Karpas-422 (cell line): ENCODE measurements around the gene FN3K. TPM values are rescaled to one million over a fixed set of nuclear protein-coding genes. Genes with fewer than 3 reads are reported as not detected.

Experiments
- DNase-seq: peaks from one replicate; pipeline ENCODE4 v3.0.0-alpha.2; 2015
- H2AFZ ChIP-seq: fragments of 200-600 bp; sonication (generic); 2 replicates; pipeline ENCODE4 v1.6.1; 2014; ENCODE audit warnings: antibody characterized with exemption, low read length, mixed read lengths
- H3K27ac ChIP-seq: fragments of 200-600 bp; sonication (generic); 2 replicates; pipeline ENCODE4 v1.5.1; 2014; ENCODE audit warnings: mild to moderate bottlenecking, low read length, moderate library complexity
- H3K27me3 ChIP-seq: fragments of 200-600 bp; sonication (generic); 2 replicates; pipeline ENCODE4 v1.6.1; 2014; ENCODE audit warnings: low read length, mixed read lengths
- H3K36me3 ChIP-seq: fragments of 200-600 bp; sonication (generic); 2 replicates; pipeline ENCODE4 v1.6.1; 2014; ENCODE audit warnings: low read length, mixed read lengths; ENCODE audit not compliant: insufficient read depth
- H3K4me1 ChIP-seq: fragments of 200-600 bp; sonication (generic); 2 replicates; pipeline ENCODE4 v1.6.1; 2014; ENCODE audit warnings: mild to moderate bottlenecking, low read length, mixed read lengths
- H3K4me2 ChIP-seq: fragments of 200-600 bp; sonication (generic); 2 replicates; pipeline ENCODE4 v1.6.1; 2014; ENCODE audit warnings: low read length, low read depth, mild to moderate bottlenecking; ENCODE audit not compliant: poor library complexity, severe bottlenecking
- H3K4me3 ChIP-seq: fragments of 200-600 bp; sonication (generic); 2 replicates; pipeline ENCODE4 v1.5.1; 2014; ENCODE audit warnings: mild to moderate bottlenecking, antibody characterized with exemption, low read length, mixed read lengths
- H3K79me2 ChIP-seq: fragments of 200-600 bp; sonication (generic); 2 replicates; pipeline ENCODE4 v1.6.1; 2014; ENCODE audit warnings: mild to moderate bottlenecking, low read length, mixed read lengths
- H3K9ac ChIP-seq: fragments of 200-600 bp; sonication (generic); 2 replicates; pipeline ENCODE4 v1.6.0; 2014; ENCODE audit warnings: low read length
- H3K9me2 ChIP-seq: fragments of 200-600 bp; sonication (generic), shearing (Covaris generic); replicated peaks from 2 replicates; pipeline ENCODE4 v1.6.0; 2014; ENCODE audit warnings: mild to moderate bottlenecking, low read length, moderate library complexity; ENCODE audit not compliant: insufficient read depth
- H3K9me3 ChIP-seq: fragments of 300-700, 200-600 bp; sonication (generic); 2 replicates; pipeline ENCODE4 v1.6.1; 2014; ENCODE audit warnings: low read length, mixed read lengths
- H4K20me1 ChIP-seq: fragments of 200-600 bp; sonication (generic); 2 replicates; pipeline ENCODE4 v1.6.1; 2014; ENCODE audit warnings: mild to moderate bottlenecking, antibody characterized with exemption, low read length, low read depth; ENCODE audit not compliant: insufficient read depth
- total RNA-seq: library from RNA; depleted of rRNA; stranded (reverse); fragments of >200 nt; shearing (Covaris generic); gene quantifications from 2 replicates; pipeline ENCODE4 v1.2.3, GENCODE V29; 2014; ENCODE audit warnings: low replicate concordance

Gene FN3K
- total RNA-seq, 1 experiment from 2014 or later = not detected

- Histone ChIP-seq H3K4me3 (no peak overlapping the region), H3K9me3 (no peaks in the 10 kb centered on the region), H3K9me2 (no peaks in the 10 kb centered on the region), H4K20me1 (no peaks in the 10 kb centered on the region), H3K4me1 (no peaks in the 10 kb centered on the region), H3K36me3 (peaks cover 2% of the 10 kb centered on the region), H3K4me2 (no peak overlapping the region), H3K27ac (no peak overlapping the region), H3K27me3 (no peaks in the 10 kb centered on the region), H2AFZ (no peak overlapping the region), H3K79me2 (peaks cover 50% of the 10 kb centered on the region), H3K9ac (no peak overlapping the region)
- no peak for DNase-seq
Observed at GRCh38 chr17:82788206-82789001, 53.0 kb downstream of the FN3K start.

GRCh38 chr17:82789051-82789592, 53.7 kb downstream of the FN3K start:
- Histone ChIP-seq H3K4me3 (no peak overlapping the region), H3K9me3 (no peaks in the 10 kb centered on the region), H4K20me1 (no peaks in the 10 kb centered on the region), H2AFZ (no peak overlapping the region), H3K36me3 (no peaks in the 10 kb centered on the region), H3K9me2 (no peaks in the 10 kb centered on the region), H3K27ac (no peak overlapping the region), H3K79me2 (peaks cover 46% of the 10 kb centered on the region), H3K4me1 (no peaks in the 10 kb centered on the region), H3K9ac (no peak overlapping the region), H3K4me2 (no peak overlapping the region), H3K27me3 (no peaks in the 10 kb centered on the region)
- no peak for DNase-seq

- DNase-seq = no peak
- H3K27me3 ChIP-seq = no peaks in the 10 kb centered on the region
- H3K27ac ChIP-seq = no peak overlapping the region
- H3K4me2 ChIP-seq = no peak overlapping the region
- H3K79me2 ChIP-seq = peaks cover 45% of the 10 kb centered on the region
- H3K9me3 ChIP-seq = no peaks in the 10 kb centered on the region
- H2AFZ ChIP-seq = no peak overlapping the region
- H3K9me2 ChIP-seq = no peaks in the 10 kb centered on the region
- H3K4me3 ChIP-seq = no peak overlapping the region
- no peaks in the 10 kb centered on the region for H4K20me1 ChIP-seq
- no peaks in the 10 kb centered on the region for H3K4me1 ChIP-seq
- no peaks in the 10 kb centered on the region for H3K36me3 ChIP-seq
- H3K9ac ChIP-seq = no peak overlapping the region
Observed at GRCh38 chr17:82789806-82790205, 54.4 kb downstream of the FN3K start.

- Histone ChIP-seq H2AFZ (no peak overlapping the region), H3K27ac (no peak overlapping the region), H3K4me3 (no peak overlapping the region), H3K4me1 (no peaks in the 10 kb centered on the region), H4K20me1 (no peaks in the 10 kb centered on the region), H3K36me3 (no peaks in the 10 kb centered on the region), H3K9ac (no peak overlapping the region), H3K9me2 (no peaks in the 10 kb centered on the region), H3K79me2 (peaks cover 48% of the 10 kb centered on the region), H3K27me3 (no peaks in the 10 kb centered on the region), H3K9me3 (no peaks in the 10 kb centered on the region), H3K4me2 (no peak overlapping the region)
- DNase-seq = no peak
Observed at GRCh38 chr17:82790391-82790790, 55.0 kb downstream of the FN3K start.

GRCh38 chr17:82791532-82791931, 56.1 kb downstream of the FN3K start:
- H3K4me2 ChIP-seq = no peak overlapping the region
- H3K9me3 ChIP-seq = no peaks in the 10 kb centered on the region
- H3K36me3 ChIP-seq = no peaks in the 10 kb centered on the region
- no peak overlapping the region for H3K4me3 ChIP-seq
- no peaks in the 10 kb centered on the region for H3K9me2 ChIP-seq
- H3K4me1 ChIP-seq = no peaks in the 10 kb centered on the region
- H3K79me2 ChIP-seq = peaks cover 49% of the 10 kb centered on the region
- no peak overlapping the region for H3K27ac ChIP-seq
- H2AFZ ChIP-seq = no peak overlapping the region
- H4K20me1 ChIP-seq = no peaks in the 10 kb centered on the region
- no peaks in the 10 kb centered on the region for H3K27me3 ChIP-seq
- no peak overlapping the region for H3K9ac ChIP-seq
- DNase-seq = no peak

DNA sequence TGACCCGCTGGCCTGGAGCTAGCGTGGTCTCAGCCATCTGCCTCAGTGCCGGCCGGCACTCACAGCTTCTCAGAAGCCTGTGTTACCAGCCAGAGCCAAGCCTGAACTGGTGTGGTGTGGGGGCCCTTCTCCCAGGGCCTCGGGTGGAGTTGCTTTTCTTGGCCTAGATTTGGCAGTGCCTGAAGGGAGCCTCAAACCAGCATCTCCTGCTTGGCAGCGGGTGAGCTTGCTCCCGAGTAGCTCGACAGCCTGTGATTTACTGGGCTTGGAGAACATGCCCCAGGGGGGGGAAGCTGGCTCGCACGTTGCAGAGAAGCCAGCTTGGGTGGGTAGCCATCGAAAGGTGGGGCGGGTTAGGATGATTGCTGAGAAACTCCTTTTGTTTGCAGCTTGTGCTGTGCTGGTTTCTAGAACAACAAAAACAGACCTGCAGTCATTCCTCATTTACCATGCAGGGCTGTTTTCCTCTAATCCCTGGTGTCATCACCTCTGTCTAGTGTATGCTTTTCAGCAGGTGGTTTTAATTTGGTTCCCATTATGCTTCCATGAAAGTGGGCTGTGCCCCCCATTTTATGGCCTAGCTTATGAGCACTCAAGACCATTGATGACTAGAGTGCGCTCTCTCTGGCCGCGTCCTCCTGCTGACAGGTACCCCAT, 58.7 kb downstream of the FN3K start:
- DNase-seq = no peak
- Histone ChIP-seq H3K79me2 (peaks cover 50% of the 10 kb centered on the region), H3K9ac (no peak overlapping the region), H3K36me3 (peaks cover 5% of the 10 kb centered on the region), H3K27ac (no peak overlapping the region), H3K9me3 (no peaks in the 10 kb centered on the region), H3K4me1 (no peaks in the 10 kb centered on the region), H3K4me3 (no peak overlapping the region), H3K27me3 (no peaks in the 10 kb centered on the region), H4K20me1 (no peaks in the 10 kb centered on the region), H3K9me2 (no peaks in the 10 kb centered on the region), H3K4me2 (no peak overlapping the region), H2AFZ (no peak overlapping the region)

DNA sequence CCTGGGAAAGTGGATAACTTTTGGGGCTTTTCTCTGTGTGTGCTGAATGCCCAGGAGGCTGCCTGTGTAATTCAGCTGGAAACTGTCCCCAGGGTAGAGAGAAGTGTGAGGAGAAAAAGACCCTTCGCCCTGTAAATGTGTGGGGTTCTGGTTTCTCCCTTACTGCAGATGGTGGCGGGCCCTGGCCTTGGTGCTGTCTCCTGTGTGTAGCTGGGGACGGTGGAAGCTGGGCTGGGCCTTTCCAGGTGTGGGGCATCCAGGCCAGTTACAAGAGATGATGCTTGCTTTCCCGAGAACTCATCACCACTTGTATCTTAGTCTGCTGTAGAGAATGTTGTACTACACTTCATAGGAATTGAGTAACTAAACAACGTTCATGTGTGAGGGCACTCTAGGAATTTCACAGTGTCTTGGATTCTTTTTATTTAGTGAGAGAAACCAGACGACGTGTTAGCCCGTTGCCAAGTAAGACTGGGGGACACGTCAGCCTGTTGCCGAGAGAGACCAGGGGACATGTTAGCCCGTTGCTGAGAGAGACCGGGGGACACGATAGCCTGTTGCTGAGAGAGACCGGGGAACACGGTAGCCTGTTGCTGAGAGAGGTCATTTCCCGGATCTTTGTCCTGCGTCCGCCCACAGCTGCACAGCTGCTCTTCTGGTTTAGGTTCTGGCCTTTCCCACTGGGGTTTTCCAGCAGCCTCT, 59.5 kb downstream of the FN3K start:
- no peaks in the 10 kb centered on the region for H3K9me3 ChIP-seq
- H3K4me1 ChIP-seq = no peaks in the 10 kb centered on the region
- no peak for DNase-seq
- no peaks in the 10 kb centered on the region for H3K27me3 ChIP-seq
- H3K79me2 ChIP-seq = peaks cover 43% of the 10 kb centered on the region
- no peaks in the 10 kb centered on the region for H3K9me2 ChIP-seq
- no peak overlapping the region for H3K4me3 ChIP-seq
- no peaks in the 10 kb centered on the region for H4K20me1 ChIP-seq
- no peak overlapping the region for H3K27ac ChIP-seq
- H3K36me3 ChIP-seq = peaks cover 10% of the 10 kb centered on the region
- no peak overlapping the region for H2AFZ ChIP-seq
- no peak overlapping the region for H3K9ac ChIP-seq
- no peak overlapping the region for H3K4me2 ChIP-seq

DNA sequence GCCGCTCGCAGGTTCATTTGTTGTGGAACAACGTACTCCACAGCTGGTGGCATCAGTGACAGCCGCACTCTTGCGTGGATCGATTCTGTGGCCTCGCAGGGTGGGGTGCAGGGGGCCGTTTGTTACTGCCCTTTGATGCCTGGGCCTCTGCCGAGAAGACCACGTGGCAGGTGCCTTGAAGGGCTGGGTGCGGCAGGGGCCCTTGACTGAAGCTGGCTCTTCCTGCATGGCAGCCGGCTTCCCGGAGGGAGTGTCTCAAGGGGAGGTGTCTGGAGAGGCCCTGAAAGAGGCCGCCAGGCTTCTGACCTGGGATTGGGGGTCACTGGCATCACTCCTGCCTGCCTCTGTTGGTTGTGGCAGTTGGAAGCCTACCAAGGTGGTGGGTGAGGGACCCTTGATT, 60.2 kb downstream of the FN3K start:
- no peak overlapping the region for H2AFZ ChIP-seq
- no peak overlapping the region for H3K4me2 ChIP-seq
- H3K4me1 ChIP-seq = no peaks in the 10 kb centered on the region
- no peak overlapping the region for H3K9ac ChIP-seq
- H3K36me3 ChIP-seq = peaks cover 15% of the 10 kb centered on the region
- H3K27ac ChIP-seq = no peak overlapping the region
- H4K20me1 ChIP-seq = no peaks in the 10 kb centered on the region
- H3K9me3 ChIP-seq = no peaks in the 10 kb centered on the region
- no peak for DNase-seq
- H3K9me2 ChIP-seq = no peaks in the 10 kb centered on the region
- peaks cover 44% of the 10 kb centered on the region for H3K79me2 ChIP-seq
- H3K27me3 ChIP-seq = no peaks in the 10 kb centered on the region
- no peak overlapping the region for H3K4me3 ChIP-seq
